Smooth muscle cell (in vitro differentiated cells): ENCODE results near the gene UHMK1. TPM values are rescaled to one million over a fixed set of nuclear protein-coding genes. Genes with fewer than 3 reads are reported as not detected.
"Not testable (repeated sequence)": the region's sequence is repeated elsewhere in the genome, so short reads cannot be mapped to it uniquely, and the experiment has no call there.

Experiments used
- DNase-seq: peaks from one replicate; lab custom pipeline; 2025; ENCODE audit not compliant: unreplicated experiment; lab: John Stamatoyannopoulos, UW
- H2AFZ ChIP-seq: fragments of 200-600 bp; sonication (generic); 2 replicates; pipeline ENCODE4 v1.6.0; 2016; ENCODE audit warnings: antibody characterized with exemption, low read depth, mild to moderate bottlenecking
- H3F3A ChIP-seq: fragments of 200-600 bp; sonication (generic); 2 replicates; pipeline ENCODE4 v1.6.0; 2017; ENCODE audit warnings: antibody characterized with exemption, low read depth
- H3K27ac ChIP-seq: fragments of 200-600 bp; sonication (generic); 2 replicates; pipeline ENCODE4 v1.5.1; 2016; ENCODE audit warnings: low read depth, mild to moderate bottlenecking
- H3K27me3 ChIP-seq: fragments of 200-600 bp; sonication (generic); 2 replicates; pipeline ENCODE4 v1.6.1; 2016; ENCODE audit warnings: low read depth, mild to moderate bottlenecking
- H3K36me3 ChIP-seq: fragments of 200-600 bp; sonication (generic); 2 replicates; pipeline ENCODE4 v1.5.1; 2016; ENCODE audit warnings: low read depth
- H3K4me1 ChIP-seq: fragments of 200-600 bp; sonication (generic); 2 replicates; pipeline ENCODE4 v1.5.1; 2016; ENCODE audit warnings: low read depth
- H3K4me2 ChIP-seq: fragments of 200-600 bp; sonication (generic); 2 replicates; pipeline ENCODE4 v1.6.0; 2016; ENCODE audit warnings: mild to moderate bottlenecking
- H3K4me3 ChIP-seq: fragments of 200-600 bp; sonication (generic); 2 replicates; pipeline ENCODE4 v1.5.1; 2016; ENCODE audit warnings: mild to moderate bottlenecking
- H3K79me2 ChIP-seq: fragments of 200-600 bp; sonication (generic); 2 replicates; pipeline ENCODE4 v1.6.0; 2016; ENCODE audit warnings: low read depth, mild to moderate bottlenecking
- H3K9ac ChIP-seq: fragments of 200-600 bp; sonication (generic); 2 replicates; pipeline ENCODE4 v1.6.0; 2016; ENCODE audit warnings: low read depth
- H3K9me3 ChIP-seq: fragments of 200-600 bp; sonication (generic); replicated peaks from 2 replicates; pipeline ENCODE4 v1.5.1; 2016; ENCODE audit warnings: low read depth
- H4K20me1 ChIP-seq: fragments of 200-600 bp; sonication (generic); 2 replicates; pipeline ENCODE4 v1.6.0; 2016; ENCODE audit warnings: low read depth
- WGBS: methylation state at CpG from one replicate; pipeline ENCODE4 v1.1.7; 2016; ENCODE audit warnings: low lambda C conversion rate; 5-methylcytosine and 5-hydroxymethylcytosine counted together
- polyA plus RNA-seq: library from polyadenylated mRNA; unstranded; fragments of >200 nt; fragmentation: Nextera tagmentation; extraction: Ambion mirVana; gene quantifications from 2 replicates; pipeline ENCODE4 v1.2.1, GENCODE V29; 2016
- total RNA-seq: library from RNA; depleted of rRNA; stranded (reverse); fragments of >200 nt; gene quantifications from 2 replicates; pipeline ENCODE4 v1.2.3, GENCODE V29; 2014
- TF ChIP-seq, protein P1 (sequence below): fragments of 200-600 bp; sonication (generic); IDR thresholded peaks from 2 replicates; pipeline ENCODE4 v1.5.1; 2017; ENCODE audit warnings: borderline replicate concordance, mild to moderate bottlenecking, antibody characterized with exemption; ENCODE audit not compliant: insufficient read depth, poor library complexity, severe bottlenecking

UHMK1 gene, protein sequence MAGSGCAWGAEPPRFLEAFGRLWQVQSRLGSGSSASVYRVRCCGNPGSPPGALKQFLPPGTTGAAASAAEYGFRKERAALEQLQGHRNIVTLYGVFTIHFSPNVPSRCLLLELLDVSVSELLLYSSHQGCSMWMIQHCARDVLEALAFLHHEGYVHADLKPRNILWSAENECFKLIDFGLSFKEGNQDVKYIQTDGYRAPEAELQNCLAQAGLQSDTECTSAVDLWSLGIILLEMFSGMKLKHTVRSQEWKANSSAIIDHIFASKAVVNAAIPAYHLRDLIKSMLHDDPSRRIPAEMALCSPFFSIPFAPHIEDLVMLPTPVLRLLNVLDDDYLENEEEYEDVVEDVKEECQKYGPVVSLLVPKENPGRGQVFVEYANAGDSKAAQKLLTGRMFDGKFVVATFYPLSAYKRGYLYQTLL
- 30.1 and 39.0 TPM in 2 replicates for total RNA-seq
- polyA plus RNA-seq, result 4.8 and 6.1 TPM in 2 replicates

DNA sequence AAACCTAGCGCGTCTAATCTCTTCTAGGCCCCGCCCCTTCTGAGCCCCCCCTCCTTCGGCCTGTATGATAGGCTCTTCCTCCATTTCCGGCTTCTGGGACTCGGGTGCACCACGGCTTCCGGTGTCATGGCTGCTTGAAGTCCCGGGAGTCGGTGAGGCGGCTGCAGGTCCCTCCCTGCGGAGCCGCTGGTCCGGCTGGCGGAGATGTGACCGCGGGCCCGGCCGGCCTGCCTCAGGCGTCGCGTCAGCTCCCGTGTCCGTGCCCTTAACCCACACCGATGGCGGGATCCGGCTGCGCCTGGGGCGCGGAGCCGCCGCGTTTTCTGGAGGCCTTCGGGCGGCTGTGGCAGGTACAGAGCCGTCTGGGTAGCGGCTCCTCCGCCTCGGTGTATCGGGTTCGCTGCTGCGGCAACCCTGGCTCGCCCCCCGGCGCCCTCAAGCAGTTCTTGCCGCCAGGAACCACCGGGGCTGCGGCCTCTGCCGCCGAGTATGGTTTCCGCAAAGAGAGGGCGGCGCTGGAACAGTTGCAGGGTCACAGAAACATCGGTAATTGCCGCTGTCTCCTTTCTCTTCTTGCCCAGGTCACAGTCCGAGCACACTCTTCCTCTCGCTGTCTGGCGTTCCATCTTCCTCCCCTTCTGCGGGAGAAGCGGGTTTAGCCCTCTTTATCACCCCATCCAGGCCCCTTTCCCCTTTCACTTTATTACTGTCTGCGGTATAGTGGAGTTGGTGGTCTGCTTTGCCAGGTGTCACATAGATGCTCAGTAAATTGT lies at the start of gene UHMK1:
TSS of gene UHMK1 (plus strand) at position 96 of the 773 bp plus-strand sequence. CDS start at position 279, 183 bp downstream.
- peaks cover 43% of the 10 kb centered on the region for H3K79me2 ChIP-seq
- WGBS, result under 1% methylated on average over 61 of the region's 61 CpGs

GRCh38 chr1:162454361-162454760 lies 43.3 kb upstream of the UHMK1 start:
- H2AFZ ChIP-seq, H3K79me2 ChIP-seq, H3K27ac ChIP-seq, H4K20me1 ChIP-seq, H3F3A ChIP-seq, H3K27me3 ChIP-seq, H3K4me3 ChIP-seq, H3K9me3 ChIP-seq, H3K4me2 ChIP-seq, H3K36me3 ChIP-seq, DNase-seq, H3K4me1 ChIP-seq, H3K9ac ChIP-seq: not testable (repeated sequence)
- WGBS, result 93% methylated on average over 3 of the region's 3 CpGs

More for the DNA sequence above, at the start of gene UHMK1:
- TF ChIP-seq, protein P1, sequence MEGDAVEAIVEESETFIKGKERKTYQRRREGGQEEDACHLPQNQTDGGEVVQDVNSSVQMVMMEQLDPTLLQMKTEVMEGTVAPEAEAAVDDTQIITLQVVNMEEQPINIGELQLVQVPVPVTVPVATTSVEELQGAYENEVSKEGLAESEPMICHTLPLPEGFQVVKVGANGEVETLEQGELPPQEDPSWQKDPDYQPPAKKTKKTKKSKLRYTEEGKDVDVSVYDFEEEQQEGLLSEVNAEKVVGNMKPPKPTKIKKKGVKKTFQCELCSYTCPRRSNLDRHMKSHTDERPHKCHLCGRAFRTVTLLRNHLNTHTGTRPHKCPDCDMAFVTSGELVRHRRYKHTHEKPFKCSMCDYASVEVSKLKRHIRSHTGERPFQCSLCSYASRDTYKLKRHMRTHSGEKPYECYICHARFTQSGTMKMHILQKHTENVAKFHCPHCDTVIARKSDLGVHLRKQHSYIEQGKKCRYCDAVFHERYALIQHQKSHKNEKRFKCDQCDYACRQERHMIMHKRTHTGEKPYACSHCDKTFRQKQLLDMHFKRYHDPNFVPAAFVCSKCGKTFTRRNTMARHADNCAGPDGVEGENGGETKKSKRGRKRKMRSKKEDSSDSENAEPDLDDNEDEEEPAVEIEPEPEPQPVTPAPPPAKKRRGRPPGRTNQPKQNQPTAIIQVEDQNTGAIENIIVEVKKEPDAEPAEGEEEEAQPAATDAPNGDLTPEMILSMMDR, result no peak
- Histone ChIP-seq H3K27ac (peak within 1 kb of the TSS; percentile 58), H3K4me1 (peaks cover 14% of the 10 kb centered on the region), H3K4me2 (peak within 1 kb of the TSS; percentile 95), H2AFZ (peak within 1 kb of the TSS; percentile 99), H3K4me3 (peak within 1 kb of the TSS; percentile 84), H3F3A (no peaks in the 10 kb centered on the region), H3K36me3 (peaks cover 10% of the 10 kb centered on the region), H3K27me3 (peaks cover 10% of the 10 kb centered on the region), H4K20me1 (peaks cover 26% of the 10 kb centered on the region), H3K9me3 (no peaks in the 10 kb centered on the region), H3K9ac (peak within 1 kb of the TSS; percentile 88)
- DNase-seq, result peak; percentile 48

DNA sequence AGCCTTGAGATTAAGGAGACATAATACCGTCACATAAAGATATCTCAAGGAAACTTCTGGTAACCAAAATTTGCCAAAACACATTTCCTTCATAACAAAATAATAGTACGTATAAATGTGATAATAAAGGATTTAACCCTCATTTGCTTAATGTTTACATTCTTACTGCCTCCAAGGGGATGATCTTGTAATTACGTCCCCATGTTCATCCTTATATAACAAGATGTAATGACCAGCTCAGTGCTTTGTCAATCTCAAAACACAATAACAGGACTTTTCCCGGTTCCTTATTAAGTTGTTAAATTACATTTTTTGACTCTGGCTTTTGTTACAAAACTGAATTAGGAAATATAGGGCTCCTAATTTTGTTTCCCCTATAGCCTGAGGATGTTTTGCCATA lies 41.3 kb upstream of the UHMK1 start:
- TF ChIP-seq, protein P1, result no peak
- Histone ChIP-seq H3K4me3 (no peak overlapping the region), H3K9ac (no peak overlapping the region), H3K9me3 (no peaks in the 10 kb centered on the region), H3K36me3 (no peaks in the 10 kb centered on the region), H3K79me2 (no peaks in the 10 kb centered on the region), H3F3A (no peaks in the 10 kb centered on the region), H2AFZ (no peak overlapping the region), H3K4me2 (no peak overlapping the region), H3K27ac (no peak overlapping the region), H4K20me1 (no peaks in the 10 kb centered on the region), H3K4me1 (no peaks in the 10 kb centered on the region), H3K27me3 (no peaks in the 10 kb centered on the region)
- DNase-seq, result no peak
- 94% methylated on average over 4 of the region's 4 CpGs for WGBS

- Histone ChIP-seq H3K27me3 (no peaks in the 10 kb centered on the region), H3K36me3 (no peaks in the 10 kb centered on the region), H3K79me2 (no peaks in the 10 kb centered on the region), H3K9me3 (no peaks in the 10 kb centered on the region), H2AFZ (no peak overlapping the region), H4K20me1 (no peaks in the 10 kb centered on the region), H3K9ac (no peak overlapping the region), H3K4me3 (no peak overlapping the region), H3F3A (no peaks in the 10 kb centered on the region), H3K4me1 (no peaks in the 10 kb centered on the region), H3K27ac (no peak overlapping the region), H3K4me2 (no peak overlapping the region)
- TF ChIP-seq, protein P1, result no peak
- no peak for DNase-seq
- 95% methylated on average over 5 of the region's 5 CpGs for WGBS
Observed at GRCh38 chr1:162458236-162458635, 39.4 kb upstream of the UHMK1 start.

- H4K20me1 ChIP-seq, H3K4me1 ChIP-seq, H3K79me2 ChIP-seq, DNase-seq, H3K4me3 ChIP-seq, H3K4me2 ChIP-seq, H3K9ac ChIP-seq, H2AFZ ChIP-seq, H3K36me3 ChIP-seq, H3K27me3 ChIP-seq, H3F3A ChIP-seq, H3K27ac ChIP-seq, H3K9me3 ChIP-seq: not testable (repeated sequence)
- WGBS, result 94% methylated on average over 2 of the region's 2 CpGs
Observed at GRCh38 chr1:162462425-162462824, 35.2 kb upstream of the UHMK1 start.
